Erythroblast (primary cell): ENCODE data around the gene HECW1.

ENCODE experiments used
- GATA1 ChIP-seq: IDR thresholded peaks from 2 replicates; pipeline ENCODE4 v1.6.1; 2011; ENCODE audit warnings: low read depth, mild to moderate bottlenecking, control low read depth, low read length, moderate library complexity
- POLR2A ChIP-seq: IDR thresholded peaks from 2 replicates; pipeline ENCODE4 v1.6.1; 2011; ENCODE audit warnings: mild to moderate bottlenecking, low read length

DNA sequence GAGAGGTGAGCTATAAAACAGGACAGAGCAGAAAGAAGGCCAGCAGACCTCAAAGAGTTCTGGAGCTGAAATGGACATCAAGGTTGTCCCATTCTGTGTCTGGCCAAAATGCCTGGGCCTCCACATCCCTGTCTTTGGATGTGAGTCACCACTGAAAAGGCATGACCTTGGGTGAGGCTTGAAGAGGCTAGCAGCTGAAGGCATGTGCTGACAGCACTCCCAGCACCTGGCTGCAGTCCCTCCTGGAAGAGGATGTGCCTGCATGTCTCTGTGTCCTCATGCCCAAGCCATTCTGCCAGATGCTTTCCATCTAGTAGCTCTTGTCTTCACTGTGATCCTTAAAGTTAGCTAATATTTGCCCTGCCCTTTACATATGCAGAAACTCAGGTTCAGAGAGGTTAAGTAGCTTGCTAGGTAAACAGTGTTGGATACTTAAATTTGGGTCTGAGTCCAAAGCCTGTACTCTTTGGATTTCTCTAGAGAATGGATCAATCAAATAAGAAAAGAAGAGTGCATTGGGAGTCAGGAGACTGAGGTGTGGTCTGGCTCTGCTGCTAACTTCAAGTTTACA lies 35.8 kb downstream of the HECW1 start:
- no peak for TF ChIP-seq POLR2A
- no peak for TF ChIP-seq GATA1
